HG03354 (cell line): ENCODE results near the gene IL17C.

Source experiments
- ATAC-seq: cut with Tn5 transposase; IDR thresholded peaks from one replicate; pipeline ENCODE4 v1.9.1; 2021; ENCODE audit warnings: mild to moderate bottlenecking; ENCODE audit not compliant: unreplicated experiment, poor library complexity, severe bottlenecking

The IL17C gene

GRCh38 chr16:88624977-88625576, 13.3 kb upstream of the IL17C start:
- no peak for ATAC-seq

GRCh38 chr16:88626646-88627045, 11.7 kb upstream of the IL17C start:
- ATAC-seq: no peak

- ATAC-seq: no peak
Measured at GRCh38 chr16:88627531-88628411, 10.6 kb upstream of the IL17C start.

GRCh38 chr16:88628512-88628974, 9.8 kb upstream of the IL17C start:
- no peak for ATAC-seq

GRCh38 chr16:88629835-88630234, 8.5 kb upstream of the IL17C start:
- ATAC-seq: no peak

- no peak for ATAC-seq
Measured at GRCh38 chr16:88630433-88630832, 7.9 kb upstream of the IL17C start.

- no peak for ATAC-seq
Measured at GRCh38 chr16:88630941-88631340, 7.4 kb upstream of the IL17C start.

- ATAC-seq: no peak
Measured at GRCh38 chr16:88631384-88631783, 7.0 kb upstream of the IL17C start.

DNA sequence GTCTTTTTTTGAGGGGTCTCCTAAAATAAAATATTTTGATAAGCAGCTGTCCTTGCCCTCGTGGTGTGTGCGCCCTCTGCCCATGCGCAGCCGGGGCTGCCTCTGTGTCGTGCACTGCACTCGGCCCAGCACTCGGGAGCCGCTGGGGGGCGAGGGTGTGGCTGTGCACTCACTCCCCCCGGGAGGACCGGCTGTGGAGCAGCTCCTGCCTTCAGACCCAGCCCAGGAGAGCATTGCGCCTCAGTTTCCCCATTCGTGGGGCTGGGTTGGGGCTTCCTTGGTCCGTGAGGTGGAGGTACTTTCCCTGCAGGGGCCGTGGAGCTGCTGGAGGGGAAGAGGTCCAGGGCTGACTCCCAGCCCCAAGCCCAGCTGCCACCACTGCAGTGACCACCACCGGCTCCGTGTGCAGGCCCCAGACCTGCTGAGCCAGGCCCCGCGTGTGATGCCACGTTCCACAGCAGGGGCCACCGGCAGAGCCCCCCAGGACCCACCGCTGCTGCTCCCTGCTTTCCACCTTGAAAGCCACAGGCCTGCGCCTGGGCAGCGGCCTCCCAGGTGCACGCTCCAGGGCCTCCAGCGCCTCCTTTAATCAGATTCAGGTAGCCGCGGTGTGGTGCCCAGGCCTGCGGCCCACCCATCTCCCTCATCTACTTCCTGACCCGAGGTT, 6.3 kb upstream of the IL17C start:
- ATAC-seq: no peak

GRCh38 chr16:88632587-88632930, 5.8 kb upstream of the IL17C start:
- ATAC-seq: no peak

DNA sequence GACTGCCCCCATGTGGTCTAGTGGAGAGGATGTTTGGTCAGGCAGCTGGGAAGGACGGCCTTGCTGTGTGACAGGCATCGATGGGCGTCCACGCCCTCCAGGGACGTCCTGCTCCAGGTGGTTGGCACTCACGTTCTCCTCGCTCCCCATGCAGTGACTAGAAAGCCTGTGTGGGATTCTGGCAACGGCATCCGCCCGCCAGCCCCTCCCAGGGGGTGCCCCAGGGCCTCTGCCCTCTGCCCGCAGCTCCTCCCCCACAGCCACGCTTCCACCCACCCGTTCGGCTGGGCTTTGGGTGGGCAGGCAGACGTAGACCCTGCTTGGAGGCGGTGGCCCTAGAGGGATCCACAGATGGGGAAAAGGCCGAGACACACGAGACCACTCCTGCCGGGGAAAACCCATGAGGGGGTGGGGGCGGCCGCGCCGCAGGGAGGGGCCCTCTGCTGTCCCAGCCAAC, 4.7 kb upstream of the IL17C start:
- peak; percentile 35 for ATAC-seq

GRCh38 chr16:88634141-88634993, 4.0 kb upstream of the IL17C start:
- ATAC-seq: peak; percentile 60

- no peak for ATAC-seq
Measured at GRCh38 chr16:88634994-88635670, 3.2 kb upstream of the IL17C start.

DNA sequence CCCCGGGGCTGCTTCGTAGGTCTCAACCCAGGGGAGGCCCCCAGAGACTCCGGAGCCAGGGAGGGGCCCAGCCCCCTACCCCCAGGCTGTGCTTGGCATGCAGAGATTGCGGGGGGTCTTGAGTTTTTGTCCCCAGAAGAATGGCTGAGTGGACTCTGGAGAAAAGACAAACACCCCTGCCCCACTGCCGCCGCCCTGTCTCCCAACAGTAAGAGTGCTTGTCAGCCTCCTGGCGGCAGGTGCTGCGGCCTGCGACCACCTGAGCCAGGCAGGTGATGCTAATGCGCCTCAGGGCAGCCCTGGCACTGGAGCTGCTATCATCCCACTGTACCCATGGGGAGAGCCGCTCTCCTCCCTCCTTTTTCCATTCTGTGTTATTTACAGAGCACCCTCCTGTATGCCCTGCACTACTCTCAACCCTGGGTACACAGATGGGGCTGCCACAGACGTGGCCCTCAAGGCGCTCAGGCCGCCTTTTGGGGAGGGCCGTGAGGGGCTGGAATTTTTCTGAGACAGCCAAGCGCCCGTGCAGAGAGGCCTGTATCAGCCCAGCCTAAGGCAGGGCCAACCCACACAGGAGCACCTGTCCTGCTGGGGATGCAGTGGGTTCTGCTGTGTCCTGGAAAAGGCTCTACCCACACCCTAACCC, 2.6 kb upstream of the IL17C start:
- ATAC-seq: no peak

DNA sequence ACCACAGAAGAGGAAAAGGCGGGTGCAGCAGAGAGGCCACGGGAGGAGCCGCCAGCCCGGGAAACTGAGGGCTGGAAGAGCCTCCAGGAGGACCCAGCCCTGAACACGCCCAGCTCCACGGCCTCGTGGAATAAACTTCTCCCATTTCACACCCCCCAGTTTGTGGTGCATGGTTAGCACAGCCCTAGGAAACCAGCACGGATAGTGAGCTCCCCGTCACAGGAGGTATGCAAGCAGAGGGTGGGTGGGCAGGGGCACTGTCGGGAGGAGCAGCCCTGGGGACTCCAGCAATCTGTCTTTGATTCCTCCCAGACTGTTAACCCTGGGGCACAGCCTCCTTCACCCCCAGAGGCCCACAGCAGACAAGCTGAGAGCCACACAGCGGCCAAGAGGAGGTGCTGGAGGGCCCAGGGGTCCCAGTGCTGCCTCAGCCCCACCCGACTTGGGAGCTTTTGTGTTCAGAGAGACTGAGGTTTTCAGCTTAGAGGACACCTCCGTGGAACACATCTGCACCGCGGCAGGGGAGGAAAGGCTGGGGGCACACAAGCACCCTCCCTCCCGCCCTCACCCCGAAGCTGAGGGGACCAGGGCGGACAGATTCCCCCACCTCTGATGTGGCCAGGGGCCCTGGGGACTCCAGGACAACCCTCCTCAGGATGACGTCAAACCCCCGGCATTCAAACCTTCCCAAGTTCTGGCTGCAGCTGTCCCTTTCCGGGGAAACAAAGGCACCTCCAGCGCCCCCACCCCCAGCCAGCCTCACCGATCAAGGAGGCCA, 1.7 kb upstream of the IL17C start:
- ATAC-seq: no peak

DNA sequence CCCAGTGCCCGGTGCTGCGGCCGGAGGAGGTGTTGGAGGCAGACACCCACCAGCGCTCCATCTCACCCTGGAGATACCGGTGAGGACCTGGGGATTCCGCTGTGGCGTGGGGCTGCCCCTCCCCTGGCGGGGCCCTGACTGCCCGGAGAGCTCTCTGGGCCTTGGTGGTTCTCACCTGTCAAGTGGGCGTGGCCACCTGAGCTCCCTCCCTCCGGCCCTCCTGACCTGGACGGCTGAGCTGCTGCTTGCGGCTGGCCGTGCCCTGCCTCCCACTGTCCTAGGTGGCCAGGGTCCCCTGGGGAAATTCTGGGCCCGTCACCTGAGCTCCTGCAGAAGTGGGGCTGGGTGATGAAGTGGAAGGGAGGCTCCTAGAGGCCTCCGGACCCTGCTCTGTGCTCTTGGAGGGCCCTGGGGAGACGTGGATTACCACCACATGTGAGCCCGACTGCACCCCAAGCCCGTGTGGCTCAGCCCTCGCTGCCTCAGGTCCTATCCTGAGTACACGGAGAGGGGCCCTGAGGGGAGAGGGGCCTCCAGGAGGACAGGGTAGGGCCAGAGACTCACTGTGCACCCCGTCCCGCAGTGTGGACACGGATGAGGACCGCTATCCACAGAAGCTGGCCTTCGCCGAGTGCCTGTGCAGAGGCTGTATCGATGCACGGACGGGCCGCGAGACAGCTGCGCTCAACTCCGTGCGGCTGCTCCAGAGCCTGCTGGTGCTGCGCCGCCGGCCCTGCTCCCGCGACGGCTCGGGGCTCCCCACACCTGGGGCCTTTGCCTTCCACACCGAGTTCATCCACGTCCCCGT, 1.1 kb downstream of the IL17C start:
- no peak for ATAC-seq

DNA sequence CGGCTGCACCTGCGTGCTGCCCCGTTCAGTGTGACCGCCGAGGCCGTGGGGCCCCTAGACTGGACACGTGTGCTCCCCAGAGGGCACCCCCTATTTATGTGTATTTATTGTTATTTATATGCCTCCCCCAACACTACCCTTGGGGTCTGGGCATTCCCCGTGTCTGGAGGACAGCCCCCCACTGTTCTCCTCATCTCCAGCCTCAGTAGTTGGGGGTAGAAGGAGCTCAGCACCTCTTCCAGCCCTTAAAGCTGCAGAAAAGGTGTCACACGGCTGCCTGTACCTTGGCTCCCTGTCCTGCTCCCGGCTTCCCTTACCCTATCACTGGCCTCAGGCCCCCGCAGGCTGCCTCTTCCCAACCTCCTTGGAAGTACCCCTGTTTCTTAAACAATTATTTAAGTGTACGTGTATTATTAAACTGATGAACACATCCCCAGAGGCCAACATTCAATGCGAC, 1.7 kb downstream of the IL17C start:
- ATAC-seq: no peak
